HG02938 (cell line): ENCODE data around the gene CLTRN.

Source experiments
- ATAC-seq: cut with Tn5 transposase; IDR thresholded peaks from one replicate; pipeline ENCODE4 v1.9.1; 2021; ENCODE audit warnings: mild to moderate bottlenecking, moderate library complexity; ENCODE audit not compliant: unreplicated experiment

The CLTRN gene

DNA sequence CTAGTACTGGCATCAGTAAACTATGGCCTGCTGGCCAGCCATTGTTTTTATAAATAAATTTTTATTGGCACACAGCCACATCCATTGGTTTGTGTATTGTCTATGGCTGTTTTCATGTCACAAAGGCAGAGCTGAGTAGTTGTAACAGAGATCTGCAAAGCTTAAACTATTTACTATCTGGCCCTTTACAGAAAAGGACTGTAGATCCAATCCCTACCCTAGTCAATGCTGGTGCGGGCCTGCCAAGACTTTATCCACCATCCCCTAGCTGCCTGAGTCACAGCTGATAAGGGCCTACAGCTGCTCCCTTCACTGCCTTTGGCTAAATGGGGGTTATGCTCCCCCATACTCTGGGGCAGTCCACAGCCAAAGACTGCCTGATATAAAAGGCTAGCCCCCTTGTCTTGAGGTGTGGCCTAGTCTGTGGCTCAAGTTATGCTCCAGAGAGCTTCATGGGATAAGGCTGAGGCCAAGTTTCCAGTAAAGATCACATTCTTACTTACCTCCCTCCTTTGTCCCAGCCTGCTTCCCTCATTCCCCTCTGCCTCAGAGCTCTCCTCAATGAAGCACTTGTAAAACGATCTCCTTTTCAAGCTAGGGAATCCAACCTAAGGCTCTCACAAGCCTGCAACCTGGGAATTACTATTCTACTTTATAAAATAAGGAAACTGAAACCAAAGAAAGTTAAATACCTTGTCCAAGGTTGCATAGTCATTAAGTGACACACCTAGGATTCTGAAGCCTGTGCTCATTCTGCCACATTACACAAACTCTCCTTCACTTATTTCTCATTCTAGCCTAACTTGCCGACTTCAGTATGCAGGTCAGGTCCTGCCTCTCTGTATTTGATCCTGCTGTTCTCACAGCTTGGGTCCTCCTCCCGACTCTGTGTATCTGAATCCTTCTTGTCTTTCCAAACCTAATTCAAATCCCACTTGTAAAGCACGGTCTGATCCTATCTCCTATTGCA lies 84.5 kb downstream of the CLTRN start:
- ATAC-seq: no peak
